HepG2 (cell line): ENCODE data around the gene OSBP. TPM values are rescaled to one million over a fixed set of nuclear protein-coding genes. Genes with fewer than 3 reads are reported as not detected.

ENCODE experiments used
- ATAC-seq: fragments of 200-7000 bp; cut with Tn5 transposase; 3 replicates; pipeline ENCODE4 v1.9.1; 2020; ENCODE audit warnings: mild to moderate bottlenecking, moderate library complexity
- BruUV-seq: library from RNA; stranded (reverse); fragments of 400-500 nt; replicated peaks from 2 replicates; lab custom pipeline; 2021; lab: Mats Ljungman, UMichigan
- CTCF ChIA-PET: fragments of 300-600 bp; formaldehyde crosslinking; extraction: SDS; loops from one replicate; lab custom pipeline; 2021; ENCODE audit warnings: low total read pairs, inconsistent platforms, low intra/inter-chr PET ratio; lab: Yijun Ruan, JAX
- POLR2A ChIA-PET: fragments of 350-600 bp; sonication (Branson Sonifier 250); formaldehyde crosslinking; loops from one replicate; lab custom pipeline; 2020; ENCODE audit warnings: antibody characterized with exemption, inconsistent platforms; lab: Yijun Ruan, JAX
- DNase-seq: peaks from one replicate; pipeline ENCODE4 v3.0.0-alpha.2; 2015; ENCODE audit warnings: low spot score
- FAIRE-seq: peaks from 3 replicates; lab custom pipeline; 2011; peaks lifted over from hg19 to GRCh38; lab: Jason Lieb, UNC
- H2AFZ ChIP-seq: one replicate; pipeline ENCODE4 v1.6.1; 2011; ENCODE audit warnings: low read length, inconsistent platforms
- H3K27ac ChIP-seq: fragments of 300-600 bp; 3 replicates; pipeline ENCODE4 v1.8.0; 2011; ENCODE audit warnings: mixed run types, mild to moderate bottlenecking, mixed read lengths, low read length, inconsistent platforms; ENCODE audit not compliant: insufficient read depth; ENCODE audit errors: extremely low read length
- H3K27me3 ChIP-seq, 2 experiments: fragments of 200-600 bp in 1 of 2; 2 replicates in 1 of 2; 3 replicates in 1 of 2; pipeline versions ENCODE4 v1.6.0 to v1.8.0; 2011; ENCODE audit warnings: low read length in 2 of 2, mild to moderate bottlenecking in 2 of 2, moderate library complexity in 2 of 2, inconsistent platforms in 1 of 2; ENCODE audit not compliant: insufficient read depth in 2 of 2, control insufficient read depth in 1 of 2
- H3K36me3 ChIP-seq, 2 experiments: fragments of 200-600 bp in 1 of 2; replicated peaks in 1 of 2; 2 replicates in 1 of 2; 3 replicates in 1 of 2; pipeline versions ENCODE4 v1.5.1 to v1.8.0; 2011; ENCODE audit warnings: low read length in 2 of 2, inconsistent platforms in 1 of 2; ENCODE audit not compliant: insufficient read depth in 2 of 2, control insufficient read depth in 1 of 2
- H3K4me1 ChIP-seq: 2 replicates; pipeline ENCODE4 v1.5.1; 2012; ENCODE audit warnings: low read length, inconsistent platforms; ENCODE audit not compliant: insufficient read depth
- H3K4me2 ChIP-seq: 2 replicates; pipeline ENCODE4 v1.6.0; 2011; ENCODE audit warnings: low read depth, low read length, inconsistent platforms
- H3K4me3 ChIP-seq, 3 experiments: fragments of 200-600 bp in 1 of 3; sonication (generic), shearing (Covaris generic) in 1 of 3; replicated peaks in 1 of 3; 2 replicates each; pipeline ENCODE4 v1.5.1; 2011 to 2016; ENCODE audit warnings: low read length in 3 of 3, inconsistent platforms in 2 of 3, low read depth in 2 of 3, mild to moderate bottlenecking in 2 of 3, control low read depth in 1 of 3, mixed read lengths in 1 of 3; ENCODE audit not compliant: insufficient read depth in 1 of 3
- H3K79me2 ChIP-seq: one replicate; pipeline ENCODE4 v1.6.1; 2011; ENCODE audit warnings: low read length, inconsistent platforms; ENCODE audit not compliant: insufficient read depth
- H3K9ac ChIP-seq: 2 replicates; pipeline ENCODE4 v1.6.0; 2011; ENCODE audit warnings: mild to moderate bottlenecking, low read depth, low read length, inconsistent platforms; ENCODE audit not compliant: insufficient read depth
- H3K9me3 ChIP-seq: 2 replicates; pipeline ENCODE4 v1.5.1; 2012; ENCODE audit warnings: mild to moderate bottlenecking, low read length
- H4K20me1 ChIP-seq: 2 replicates; pipeline ENCODE4 v1.6.0; 2011; ENCODE audit warnings: inconsistent platforms, mild to moderate bottlenecking, low read length, moderate library complexity; ENCODE audit not compliant: insufficient read depth
- CCDC6 ChIP-seq: sonication (generic); formaldehyde crosslinking; IDR thresholded peaks from 2 replicates; pipeline ENCODE4 v1.8.1; 2022; ENCODE audit warnings: mild to moderate bottlenecking, missing genetic modification reagents, moderate library complexity
- NCOR1 ChIP-seq: fragments of 200-600 bp; sonication (generic); IDR thresholded peaks from 2 replicates; pipeline ENCODE4 v1.7.0; 2017; ENCODE audit warnings: antibody characterized with exemption, low read length, borderline replicate concordance
- RFXANK ChIP-seq: IDR thresholded peaks from 2 replicates; pipeline ENCODE4 v1.6.1; 2016
- TOE1 ChIP-seq: sonication (generic); formaldehyde crosslinking; IDR thresholded peaks from 2 replicates; pipeline ENCODE4 v1.4.0; 2020; ENCODE audit warnings: mild to moderate bottlenecking, missing genetic modification reagents
- ZNF569 ChIP-seq: sonication (generic); formaldehyde crosslinking; IDR thresholded peaks from 2 replicates; pipeline ENCODE4 v1.5.0; 2020; ENCODE audit warnings: mild to moderate bottlenecking, missing genetic modification reagents, moderate library complexity, borderline replicate concordance
- ZNF670 ChIP-seq: sonication (generic); formaldehyde crosslinking; IDR thresholded peaks from 2 replicates; pipeline ENCODE4 v1.8.0; 2022; ENCODE audit warnings: mild to moderate bottlenecking, missing genetic modification reagents, borderline replicate concordance
- ZNF776 ChIP-seq: sonication (generic); formaldehyde crosslinking; IDR thresholded peaks from 2 replicates; pipeline ENCODE4 v1.4.0; 2020; ENCODE audit warnings: mild to moderate bottlenecking, missing genetic modification reagents
- WGBS: methylation state at CpG from one replicate; pipeline ENCODE4 v1.1.6; 2017; ENCODE audit warnings: low lambda C conversion rate; 5-methylcytosine and 5-hydroxymethylcytosine counted together
- in situ Hi-C: cut with HindIII; loops from 2 replicates; pipeline ENCODE4 v1.10.0; 2017; ENCODE audit warnings: low pct_unique_long_range_greater_than_20kb; ENCODE audit not compliant: extremely low pct_ligation_motif_present
- intact Hi-C: fragments of 100-400 bp; cut with micrococcal nuclease; formaldehyde crosslinking; loops from one replicate; pipeline ENCODE4 v1.10.0; 2022; ENCODE audit not compliant: unreplicated experiment
- polyA plus RNA-seq, 8 experiments: library from polyadenylated mRNA; depleted of rRNA in 3 of 8; stranded (reverse) in 7 of 8; unstranded in 1 of 8; fragments of >200 nt; fragmentation: Illumina TruSeq in 4 of 8; extraction: Trizol in 4 of 8; gene quantifications; 2 replicates each; pipeline versions ENCODE4 v1.2.1 to v1.2.3, GENCODE V29; 2011 to 2016; ENCODE audit warnings: low read depth in 4 of 8, missing spikeins in 1 of 8, mixed read lengths in 1 of 8; ENCODE audit not compliant: insufficient read depth in 1 of 8
- total RNA-seq, 5 experiments: library from RNA; depleted of rRNA; stranded (reverse); fragments of >200 nt; fragmentation: Illumina TruSeq; extraction: Trizol; gene quantifications; 2 replicates each; pipeline ENCODE4 v1.2.3, GENCODE V29; 2016; ENCODE audit warnings: low read depth in 1 of 5
- TF ChIP-seq, protein P1 (sequence below): sonication (generic); formaldehyde crosslinking; IDR thresholded peaks from 2 replicates; pipeline ENCODE4 v1.4.0; 2020; ENCODE audit warnings: missing genetic modification reagents
- TF ChIP-seq, protein P2 (sequence below): sonication (generic); formaldehyde crosslinking; IDR thresholded peaks from 2 replicates; pipeline ENCODE4 v1.5.1; 2020; ENCODE audit warnings: missing genetic modification reagents, mild to moderate bottlenecking, borderline replicate concordance
- TF ChIP-seq, protein P3 (sequence below): IDR thresholded peaks from 2 replicates; pipeline ENCODE4 v1.6.1; 2018; ENCODE audit warnings: missing genetic modification reagents
- TF ChIP-seq, protein P4 (sequence below): sonication (generic); formaldehyde crosslinking; conservative IDR thresholded peaks from 2 replicates; pipeline ENCODE4 v1.8.1; 2023; ENCODE audit warnings: missing genetic modification reagents
- TF ChIP-seq, protein P5 (sequence below): sonication (generic); formaldehyde crosslinking; IDR thresholded peaks from 2 replicates; pipeline ENCODE4 v1.5.0; 2020; ENCODE audit warnings: mild to moderate bottlenecking, missing genetic modification reagents, borderline replicate concordance

Gene OSBP
- total and polyA plus RNA-seq, 2 of the 13 experiments (the other 11 are each of a cell fraction or from before 2014, with no cell fraction given): 12.1 to 13.5 TPM

DNA sequence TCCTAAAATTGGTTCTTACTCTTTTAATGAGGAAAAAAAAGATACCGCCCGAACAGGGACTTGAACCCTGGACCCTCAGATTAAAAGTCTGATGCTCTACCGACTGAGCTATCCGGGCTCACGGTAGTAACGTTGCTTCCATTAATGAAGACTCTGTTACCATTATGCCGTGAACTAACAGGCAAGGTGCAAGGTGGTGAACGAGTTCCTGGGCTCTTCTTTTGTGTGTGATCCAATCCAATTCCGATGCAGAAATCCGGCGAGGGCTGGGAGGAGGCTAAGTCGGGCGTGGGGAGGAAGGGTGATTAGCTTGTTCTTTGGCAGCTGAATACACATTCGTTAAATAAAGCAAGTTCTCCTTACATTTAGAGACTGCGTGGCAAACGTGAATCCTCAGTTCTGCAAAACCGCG, 55.3 kb downstream of the OSBP start:
- H3K27ac ChIP-seq: peak overlapping the region; percentile 48
- peak; percentile 47 for ATAC-seq
- no peaks in the 10 kb centered on the region for H3K9me3 ChIP-seq
- H4K20me1 ChIP-seq: no peaks in the 10 kb centered on the region
- no peaks in the 10 kb centered on the region for H3K79me2 ChIP-seq
- intact Hi-C loops (loop anchor here (1.0 kb wide), 1 partner anchor 10 kb away; no protein-coding TSS in a partner anchor), in situ Hi-C loops (no loop called here)
- ChIA-PET POLR2A (interaction anchor here (1.2 to 1.7 kb wide), 3 partner anchors 10 to 109 kb away, joined by 4 to 8 read pairs (median 6); partner anchors contain the start of genes OSBP and PATL1), CTCF (no interaction called here)
- peak overlapping the region; percentile 72 for H3K9ac ChIP-seq
- H3K4me2 ChIP-seq: peak overlapping the region; percentile 81
- no peaks in the 10 kb centered on the region for H3K36me3 ChIP-seq
- FAIRE-seq: no peak
- BruUV-seq: no TSS peak
- peak overlapping the region; percentile 47 for H2AFZ ChIP-seq
- DNase-seq: peak; percentile 81
- peaks cover 46% of the 10 kb centered on the region for H3K4me1 ChIP-seq
- H3K4me3 ChIP-seq: peak overlapping the region; percentile 86 to 96 (median 92)
- WGBS: 0% methylated on average over 12 of the region's 18 CpGs
- H3K27me3 ChIP-seq: no peaks in the 10 kb centered on the region; a peak in 1 of 5 replicates
- TF ChIP-seq, protein P1, sequence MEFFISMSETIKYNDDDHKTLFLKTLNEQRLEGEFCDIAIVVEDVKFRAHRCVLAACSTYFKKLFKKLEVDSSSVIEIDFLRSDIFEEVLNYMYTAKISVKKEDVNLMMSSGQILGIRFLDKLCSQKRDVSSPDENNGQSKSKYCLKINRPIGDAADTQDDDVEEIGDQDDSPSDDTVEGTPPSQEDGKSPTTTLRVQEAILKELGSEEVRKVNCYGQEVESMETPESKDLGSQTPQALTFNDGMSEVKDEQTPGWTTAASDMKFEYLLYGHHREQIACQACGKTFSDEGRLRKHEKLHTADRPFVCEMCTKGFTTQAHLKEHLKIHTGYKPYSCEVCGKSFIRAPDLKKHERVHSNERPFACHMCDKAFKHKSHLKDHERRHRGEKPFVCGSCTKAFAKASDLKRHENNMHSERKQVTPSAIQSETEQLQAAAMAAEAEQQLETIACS (CRISPR knock-in tag): no peak
- no peak for TF ChIP-seq ZNF670
- no peak for TF ChIP-seq RFXANK (CRISPR knock-in tag)
- no peak for TF ChIP-seq CCDC6
- TF ChIP-seq ZNF776: no peak
- TF ChIP-seq, protein P2, sequence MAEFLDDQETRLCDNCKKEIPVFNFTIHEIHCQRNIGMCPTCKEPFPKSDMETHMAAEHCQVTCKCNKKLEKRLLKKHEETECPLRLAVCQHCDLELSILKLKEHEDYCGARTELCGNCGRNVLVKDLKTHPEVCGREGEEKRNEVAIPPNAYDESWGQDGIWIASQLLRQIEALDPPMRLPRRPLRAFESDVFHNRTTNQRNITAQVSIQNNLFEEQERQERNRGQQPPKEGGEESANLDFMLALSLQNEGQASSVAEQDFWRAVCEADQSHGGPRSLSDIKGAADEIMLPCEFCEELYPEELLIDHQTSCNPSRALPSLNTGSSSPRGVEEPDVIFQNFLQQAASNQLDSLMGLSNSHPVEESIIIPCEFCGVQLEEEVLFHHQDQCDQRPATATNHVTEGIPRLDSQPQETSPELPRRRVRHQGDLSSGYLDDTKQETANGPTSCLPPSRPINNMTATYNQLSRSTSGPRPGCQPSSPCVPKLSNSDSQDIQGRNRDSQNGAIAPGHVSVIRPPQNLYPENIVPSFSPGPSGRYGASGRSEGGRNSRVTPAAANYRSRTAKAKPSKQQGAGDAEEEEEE (CRISPR knock-in tag): no peak
- TF ChIP-seq NCOR1: peak; percentile 92
- TF ChIP-seq, protein P3, sequence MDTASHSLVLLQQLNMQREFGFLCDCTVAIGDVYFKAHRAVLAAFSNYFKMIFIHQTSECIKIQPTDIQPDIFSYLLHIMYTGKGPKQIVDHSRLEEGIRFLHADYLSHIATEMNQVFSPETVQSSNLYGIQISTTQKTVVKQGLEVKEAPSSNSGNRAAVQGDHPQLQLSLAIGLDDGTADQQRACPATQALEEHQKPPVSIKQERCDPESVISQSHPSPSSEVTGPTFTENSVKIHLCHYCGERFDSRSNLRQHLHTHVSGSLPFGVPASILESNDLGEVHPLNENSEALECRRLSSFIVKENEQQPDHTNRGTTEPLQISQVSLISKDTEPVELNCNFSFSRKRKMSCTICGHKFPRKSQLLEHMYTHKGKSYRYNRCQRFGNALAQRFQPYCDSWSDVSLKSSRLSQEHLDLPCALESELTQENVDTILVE: no peak
- no peak for TF ChIP-seq TOE1 (CRISPR knock-in tag)
- TF ChIP-seq, protein P4, sequence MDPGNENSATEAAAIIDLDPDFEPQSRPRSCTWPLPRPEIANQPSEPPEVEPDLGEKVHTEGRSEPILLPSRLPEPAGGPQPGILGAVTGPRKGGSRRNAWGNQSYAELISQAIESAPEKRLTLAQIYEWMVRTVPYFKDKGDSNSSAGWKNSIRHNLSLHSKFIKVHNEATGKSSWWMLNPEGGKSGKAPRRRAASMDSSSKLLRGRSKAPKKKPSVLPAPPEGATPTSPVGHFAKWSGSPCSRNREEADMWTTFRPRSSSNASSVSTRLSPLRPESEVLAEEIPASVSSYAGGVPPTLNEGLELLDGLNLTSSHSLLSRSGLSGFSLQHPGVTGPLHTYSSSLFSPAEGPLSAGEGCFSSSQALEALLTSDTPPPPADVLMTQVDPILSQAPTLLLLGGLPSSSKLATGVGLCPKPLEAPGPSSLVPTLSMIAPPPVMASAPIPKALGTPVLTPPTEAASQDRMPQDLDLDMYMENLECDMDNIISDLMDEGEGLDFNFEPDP (CRISPR knock-in tag): no peak
- TF ChIP-seq ZNF569 (CRISPR knock-in tag): no peak
- TF ChIP-seq, protein P5, sequence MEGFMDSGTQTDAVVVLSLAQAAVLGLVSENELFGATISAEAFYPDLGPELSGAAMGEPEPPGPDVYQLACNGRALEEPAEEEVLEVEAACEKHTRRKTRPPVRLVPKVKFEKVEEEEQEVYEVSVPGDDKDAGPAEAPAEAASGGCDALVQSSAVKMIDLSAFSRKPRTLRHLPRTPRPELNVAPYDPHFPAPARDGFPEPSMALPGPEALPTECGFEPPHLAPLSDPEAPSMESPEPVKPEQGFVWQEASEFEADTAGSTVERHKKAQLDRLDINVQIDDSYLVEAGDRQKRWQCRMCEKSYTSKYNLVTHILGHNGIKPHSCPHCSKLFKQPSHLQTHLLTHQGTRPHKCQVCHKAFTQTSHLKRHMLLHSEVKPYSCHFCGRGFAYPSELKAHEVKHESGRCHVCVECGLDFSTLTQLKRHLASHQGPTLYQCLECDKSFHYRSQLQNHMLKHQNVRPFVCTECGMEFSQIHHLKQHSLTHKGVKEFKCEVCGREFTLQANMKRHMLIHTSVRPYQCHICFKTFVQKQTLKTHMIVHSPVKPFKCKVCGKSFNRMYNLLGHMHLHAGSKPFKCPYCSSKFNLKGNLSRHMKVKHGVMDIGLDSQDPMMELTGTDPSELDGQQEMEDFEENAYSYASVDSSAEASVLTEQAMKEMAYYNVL (CRISPR knock-in tag): no peak
